GM19099 (cell line): ENCODE results near the gene BRF1.

Experiments
- POLR2A ChIP-seq: IDR thresholded peaks from 3 replicates; pipeline ENCODE4 v1.6.1; 2011; ENCODE audit warnings: low read depth; ENCODE audit not compliant: insufficient read length; ENCODE audit errors: extremely low read depth

BRF1 gene

DNA sequence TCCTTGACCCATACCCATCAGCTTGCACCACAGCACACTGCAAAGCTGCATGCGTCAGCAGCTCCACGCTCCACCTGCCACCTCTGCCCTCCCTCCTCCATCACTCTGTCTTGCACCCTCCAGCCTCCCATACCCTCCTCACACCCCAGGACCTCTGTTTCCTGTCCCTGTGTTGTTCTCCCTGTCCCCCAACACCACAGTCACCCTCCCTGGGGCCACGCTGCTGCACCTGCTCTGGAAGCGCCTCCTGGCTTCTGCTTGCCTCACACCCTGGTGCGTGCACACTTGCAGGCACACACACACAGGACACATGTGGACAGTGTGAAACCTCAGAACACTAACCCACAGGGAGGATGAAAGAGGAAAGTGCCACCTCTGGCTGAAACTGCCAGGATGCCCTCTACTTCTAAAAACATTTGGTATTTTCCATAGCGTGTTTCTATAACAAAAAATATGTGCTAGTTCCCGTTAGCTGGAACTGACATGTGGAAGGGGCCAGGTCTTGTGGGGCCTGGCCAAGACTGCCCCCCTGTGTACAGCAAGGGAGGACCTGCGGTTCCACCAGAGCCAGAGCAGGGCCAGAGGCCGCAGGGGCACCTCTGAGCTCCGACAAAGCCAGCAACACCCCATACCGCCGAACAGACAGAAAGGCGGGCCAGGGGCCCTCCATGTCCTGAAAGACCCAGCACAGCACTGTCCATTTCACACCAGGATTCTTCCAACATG lies 10.0 kb downstream of the BRF1 start:
- TF ChIP-seq POLR2A: no peak

DNA sequence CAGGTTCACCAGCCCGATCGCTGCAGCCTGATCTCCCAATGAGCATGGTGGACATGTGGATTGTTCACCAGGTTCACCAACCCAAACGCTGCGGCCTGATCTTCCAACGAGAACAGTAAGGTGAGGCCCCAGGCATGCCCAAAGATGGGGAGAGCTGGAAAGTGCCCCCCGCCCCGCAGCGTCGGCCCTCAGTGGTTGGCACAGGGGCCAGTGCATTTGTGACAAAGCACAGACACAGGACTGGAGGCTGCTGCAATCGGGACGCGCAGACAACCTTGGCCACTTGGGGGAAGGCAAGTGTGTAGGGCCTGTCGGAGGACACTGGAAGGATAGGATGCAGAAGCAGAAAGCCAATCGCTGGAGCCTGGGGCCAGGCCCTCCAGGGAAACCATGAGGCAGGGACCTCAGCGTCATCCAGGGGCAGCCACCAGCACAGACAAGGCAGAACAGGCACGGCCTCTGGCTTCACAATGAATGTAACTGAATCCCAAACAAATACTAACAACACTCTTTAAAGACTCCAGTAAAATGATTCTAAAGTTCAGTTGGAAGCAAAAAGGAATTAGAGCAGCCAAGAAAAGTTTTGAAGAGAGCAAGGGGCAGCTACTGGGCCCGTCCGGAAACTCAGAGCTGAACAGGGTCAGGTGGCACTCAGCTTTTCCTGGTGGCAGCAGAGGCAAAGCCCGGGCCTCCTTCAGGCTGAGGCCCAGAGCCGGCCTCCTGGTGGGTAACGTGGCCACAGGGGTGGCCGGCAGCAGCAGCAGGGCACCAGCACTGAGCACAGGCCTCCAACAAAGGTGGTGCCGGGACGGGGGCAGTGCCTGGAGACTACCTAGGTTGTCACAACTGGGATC lies 13.3 kb downstream of the BRF1 start:
- TF ChIP-seq POLR2A: no peak

DNA sequence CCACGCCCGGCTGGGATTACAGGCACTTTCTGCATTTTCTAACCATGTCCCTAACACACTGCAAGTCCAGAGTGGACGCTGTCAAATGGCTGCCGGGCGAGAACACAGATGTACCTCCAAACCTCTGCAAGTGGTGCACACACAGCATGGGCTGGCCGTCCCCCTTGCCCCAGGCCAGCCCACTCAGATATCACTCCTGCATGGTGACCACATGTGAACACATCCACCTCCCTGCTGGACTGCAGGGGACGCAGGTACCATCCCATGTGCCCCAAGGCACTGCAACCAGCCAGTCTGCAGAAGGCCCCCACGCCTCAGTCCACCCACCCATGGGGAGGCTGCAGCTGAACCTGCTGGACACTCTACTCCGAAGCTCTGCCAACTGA lies 14.0 kb downstream of the BRF1 start:
- TF ChIP-seq POLR2A: no peak

GRCh38 chr14:105285174-105285573 lies 15.6 kb downstream of the BRF1 start:
- TF ChIP-seq POLR2A: no peak

DNA sequence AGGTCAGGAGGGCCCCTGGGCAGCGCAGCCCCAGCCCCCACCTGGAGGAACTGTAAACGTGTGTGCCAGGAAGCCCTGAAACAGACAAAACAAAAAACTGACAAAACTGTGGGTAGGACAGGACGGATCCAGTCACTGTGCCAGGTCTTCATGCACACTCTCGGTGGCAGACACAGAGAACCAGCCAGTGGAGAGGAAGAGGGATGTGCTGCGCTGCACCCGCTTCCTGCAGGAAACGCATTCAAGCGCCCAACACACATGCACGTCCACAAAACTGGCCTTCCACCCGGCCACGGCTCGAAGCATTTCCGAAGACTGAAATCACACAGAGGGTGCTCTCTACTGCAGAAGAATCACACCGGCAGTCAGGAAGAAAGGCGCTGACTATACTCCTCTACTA lies 16.9 kb downstream of the BRF1 start:
- no peak for TF ChIP-seq POLR2A

DNA sequence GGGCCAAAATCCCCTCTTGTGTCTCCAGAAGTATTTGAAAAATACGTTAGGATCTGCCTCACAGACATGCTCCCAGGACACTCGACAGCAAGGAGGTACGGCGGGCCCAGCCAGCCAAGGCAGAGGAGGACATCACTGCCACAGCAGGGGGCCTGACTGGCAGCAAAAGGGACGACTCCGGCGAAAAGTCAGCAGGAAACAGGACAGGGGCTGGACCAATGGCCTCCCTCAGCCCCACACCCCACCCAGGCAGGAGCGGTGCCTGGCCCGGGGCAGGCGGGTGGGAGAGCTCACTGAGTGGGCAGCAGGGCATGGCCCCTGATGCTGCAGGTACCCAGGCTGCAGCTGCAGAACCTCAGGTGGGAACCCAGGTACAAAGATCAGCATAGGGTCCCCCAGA lies 17.8 kb downstream of the BRF1 start:
- no peak for TF ChIP-seq POLR2A

- TF ChIP-seq POLR2A: no peak
Measured at GRCh38 chr14:105282098-105282725, 18.6 kb downstream of the BRF1 start.

DNA sequence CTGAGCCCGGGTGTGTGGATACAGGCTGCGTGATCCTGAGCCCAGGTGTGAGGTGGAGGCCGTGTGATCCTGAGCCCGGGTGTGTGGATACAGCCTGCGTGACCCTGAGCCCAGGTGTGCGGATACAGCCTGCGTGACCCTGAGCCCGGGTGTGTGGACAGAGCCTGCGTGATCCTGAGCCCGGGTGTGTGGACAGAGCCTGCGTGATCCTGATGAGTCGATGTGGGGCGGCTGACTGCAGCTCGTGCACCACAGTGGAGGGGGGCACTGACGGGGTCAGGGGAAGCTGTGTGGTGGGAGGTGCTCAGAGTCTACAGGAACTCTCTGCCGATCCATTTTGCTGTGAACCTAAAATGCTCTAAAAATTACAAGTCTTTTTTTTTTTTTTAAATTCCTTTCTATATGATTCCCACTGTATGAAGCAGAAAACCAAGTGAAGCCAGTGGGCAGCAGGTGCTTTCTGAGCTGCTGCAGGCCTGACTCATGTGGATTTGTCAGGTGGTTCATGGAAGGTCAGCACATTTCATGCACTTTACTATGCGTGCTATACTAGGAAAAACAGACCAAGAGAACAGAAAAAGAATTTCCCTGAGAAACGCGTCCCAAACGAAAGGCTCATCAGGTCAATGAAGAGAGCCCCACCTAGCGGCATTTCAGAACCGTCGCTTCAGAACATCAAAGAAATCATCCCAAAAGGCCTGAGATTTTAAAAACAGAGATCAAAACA lies 19.3 kb downstream of the BRF1 start:
- no peak for TF ChIP-seq POLR2A

GRCh38 chr14:105280525-105280924 lies 20.3 kb downstream of the BRF1 start:
- no peak for TF ChIP-seq POLR2A

DNA sequence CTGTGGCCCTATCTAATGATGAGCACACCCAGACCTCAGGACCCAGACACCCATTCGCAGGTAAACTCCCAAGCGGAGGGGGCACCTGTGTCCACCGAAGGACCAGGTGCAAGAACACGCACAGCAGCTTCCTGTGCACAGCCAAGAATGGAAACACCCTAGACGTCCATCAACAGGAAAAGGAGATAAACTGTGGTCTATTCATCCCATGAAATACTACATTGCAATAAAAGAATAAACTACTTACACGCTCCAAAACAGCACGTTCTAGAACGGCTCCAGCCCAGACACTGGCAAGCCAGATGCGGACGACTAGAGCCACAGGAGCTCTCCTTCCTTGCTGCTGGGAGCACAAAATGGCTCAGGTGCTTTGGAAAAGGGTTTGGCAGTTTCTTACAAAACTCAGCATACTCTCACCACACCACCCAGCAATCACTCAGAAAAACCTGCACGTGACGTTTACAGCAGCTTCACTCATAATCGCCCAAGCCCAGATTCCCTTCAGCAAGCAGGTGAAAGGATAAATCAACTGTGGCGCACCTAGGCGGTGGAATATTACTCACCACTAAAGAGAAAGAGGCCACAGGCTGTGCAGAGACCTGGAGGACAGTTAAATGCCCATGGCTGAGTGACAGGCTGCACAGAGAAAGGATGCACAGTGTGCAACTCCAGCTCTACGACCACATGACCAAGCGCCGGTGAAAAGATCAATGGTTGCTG lies 21.0 kb downstream of the BRF1 start:
- no peak for TF ChIP-seq POLR2A

- no peak for TF ChIP-seq POLR2A
Measured at GRCh38 chr14:105275267-105275946, 25.4 kb downstream of the BRF1 start.

GRCh38 chr14:105274637-105275036 lies 26.2 kb downstream of the BRF1 start:
- TF ChIP-seq POLR2A: no peak

DNA sequence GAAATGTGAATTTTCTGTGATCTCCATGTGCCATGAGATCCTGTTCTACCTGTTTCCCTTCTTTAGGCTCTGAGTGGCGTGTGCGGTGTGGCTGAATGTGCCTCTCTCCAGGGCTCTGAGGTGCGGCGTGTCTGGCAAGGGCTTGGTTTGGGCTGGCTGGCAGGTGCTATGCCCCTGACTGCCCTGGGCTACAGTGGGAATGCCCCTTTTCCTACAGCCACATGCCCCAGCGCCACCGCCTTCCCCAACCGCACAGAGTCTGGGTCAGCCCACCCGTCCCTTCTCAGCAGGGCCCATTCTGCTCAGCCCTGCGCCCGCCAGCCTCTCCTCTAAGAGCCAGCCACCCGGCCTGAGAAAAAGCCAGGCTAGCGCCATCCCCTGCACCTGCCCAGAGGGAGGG lies 27.7 kb downstream of the BRF1 start:
- TF ChIP-seq POLR2A: no peak

DNA sequence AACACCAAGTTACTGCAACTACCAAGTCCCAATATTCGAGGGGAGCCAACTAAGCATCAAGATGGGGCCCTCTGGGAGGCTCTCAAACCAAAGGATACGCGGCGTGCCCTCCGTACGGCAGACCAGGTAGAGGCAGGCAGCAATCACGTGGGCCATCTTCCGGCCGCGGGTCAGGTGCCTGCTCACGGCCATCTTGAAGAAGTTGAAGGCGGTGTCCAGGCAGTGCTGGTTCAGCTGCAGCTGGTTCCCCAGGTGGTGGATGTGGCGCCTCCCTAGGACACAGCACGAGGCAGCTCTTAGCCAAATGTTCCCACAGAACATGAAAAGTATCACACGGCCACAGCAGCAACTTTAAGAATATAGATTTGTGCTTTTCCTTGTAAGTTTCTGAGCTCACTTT lies 28.2 kb downstream of the BRF1 start:
- no peak for TF ChIP-seq POLR2A

DNA sequence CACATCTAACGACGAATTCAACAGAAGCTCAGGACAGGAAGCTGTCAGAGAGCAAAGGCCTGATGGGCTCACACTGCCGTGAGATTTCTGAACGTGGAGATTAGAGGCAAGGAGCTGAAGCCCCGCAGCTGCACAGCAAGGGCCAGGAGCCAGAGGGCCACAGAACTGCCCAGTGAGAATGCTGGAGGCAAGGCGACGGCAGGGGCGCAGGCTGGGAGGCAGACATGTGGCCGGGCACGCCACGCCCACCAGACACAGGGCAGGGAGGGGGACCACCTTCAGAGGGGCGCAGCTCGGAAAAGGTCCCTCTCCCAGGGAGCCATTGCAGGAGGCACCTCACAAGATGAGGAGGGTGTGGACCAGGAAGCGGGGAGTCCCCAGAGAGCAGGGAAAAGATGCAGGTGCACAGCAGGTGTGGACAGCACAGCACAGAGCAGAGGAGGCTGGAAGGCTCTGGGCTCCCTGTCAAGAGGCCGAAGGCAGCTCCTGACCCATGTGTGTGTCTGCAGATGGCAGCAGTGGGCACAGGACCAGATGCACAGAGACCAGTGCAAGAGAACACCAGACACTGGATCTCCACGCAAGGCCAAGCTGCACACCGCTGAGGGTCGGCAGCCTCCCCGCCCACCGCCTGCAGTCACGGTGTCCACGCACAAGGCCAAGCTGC lies 29.4 kb downstream of the BRF1 start:
- no peak for TF ChIP-seq POLR2A
